GM21529 (cell line): ENCODE results near the gene SULT1C3.
"Not testable (repeated sequence)": the region's sequence is repeated elsewhere in the genome, so short reads cannot be mapped to it uniquely, and the experiment has no call there.

Source experiments
- ATAC-seq: cut with Tn5 transposase; IDR thresholded peaks from one replicate; pipeline ENCODE4 v1.9.1; 2021; ENCODE audit not compliant: unreplicated experiment

SULT1C3 gene

GRCh38 chr2:108243566-108243965, 3.8 kb downstream of the SULT1C3 start:
- no peak for ATAC-seq

- no peak for ATAC-seq
Observed at GRCh38 chr2:108244667-108245414, 5.1 kb downstream of the SULT1C3 start.

- ATAC-seq = no peak
Observed at GRCh38 chr2:108253106-108253505, 13.3 kb downstream of the SULT1C3 start.

- ATAC-seq = no peak
Observed at GRCh38 chr2:108257757-108258331, 18.1 kb downstream of the SULT1C3 start.

- ATAC-seq = no peak
Observed at GRCh38 chr2:108260773-108261172, 21.0 kb downstream of the SULT1C3 start.

- ATAC-seq = no peak
Observed at GRCh38 chr2:108262036-108262435, 22.3 kb downstream of the SULT1C3 start.

GRCh38 chr2:108263401-108263800, 23.6 kb downstream of the SULT1C3 start:
- ATAC-seq = no peak

GRCh38 chr2:108266218-108266617, 26.4 kb downstream of the SULT1C3 start:
- ATAC-seq = no peak

- no peak for ATAC-seq
Observed at GRCh38 chr2:108267101-108267500, 27.3 kb downstream of the SULT1C3 start.

GRCh38 chr2:108268001-108268400, 28.2 kb downstream of the SULT1C3 start:
- no peak for ATAC-seq

GRCh38 chr2:108270346-108270745, 30.6 kb downstream of the SULT1C3 start:
- no peak for ATAC-seq

GRCh38 chr2:108270768-108271506, 31.2 kb downstream of the SULT1C3 start:
- ATAC-seq = no peak

- no peak for ATAC-seq
Observed at GRCh38 chr2:108271691-108272253, 32.0 kb downstream of the SULT1C3 start.

- no peak for ATAC-seq
Observed at GRCh38 chr2:108278631-108279030, 38.9 kb downstream of the SULT1C3 start.

- ATAC-seq = no peak
Observed at GRCh38 chr2:108279468-108279867, 39.7 kb downstream of the SULT1C3 start.

- ATAC-seq = no peak
Observed at GRCh38 chr2:108280466-108280865, 40.7 kb downstream of the SULT1C3 start.

GRCh38 chr2:108284566-108284965, 44.8 kb downstream of the SULT1C3 start:
- not testable (repeated sequence) for ATAC-seq

GRCh38 chr2:108285616-108286015, 45.8 kb downstream of the SULT1C3 start:
- ATAC-seq = no peak

- no peak for ATAC-seq
Observed at GRCh38 chr2:108287169-108287568, 47.4 kb downstream of the SULT1C3 start.

- ATAC-seq = no peak
Observed at GRCh38 chr2:108288534-108289106, 48.9 kb downstream of the SULT1C3 start, which contains the start of gene SULT1C2. TSS of gene SULT1C2 (plus strand) at chr2:108288895. CDS start at chr2:108293668, 4,773 bp downstream.

GRCh38 chr2:108293850-108294249, 54.1 kb downstream of the SULT1C3 start:
- no peak for ATAC-seq
